ENCODE data around the gene ADAMTS12. TPM values are rescaled to one million over a fixed set of nuclear protein-coding genes. Genes with fewer than 3 reads are reported as not detected.

Gene ADAMTS12
- total RNA-seq, 1 donor from 2014 or later, result 32.9 TPM

DNA sequence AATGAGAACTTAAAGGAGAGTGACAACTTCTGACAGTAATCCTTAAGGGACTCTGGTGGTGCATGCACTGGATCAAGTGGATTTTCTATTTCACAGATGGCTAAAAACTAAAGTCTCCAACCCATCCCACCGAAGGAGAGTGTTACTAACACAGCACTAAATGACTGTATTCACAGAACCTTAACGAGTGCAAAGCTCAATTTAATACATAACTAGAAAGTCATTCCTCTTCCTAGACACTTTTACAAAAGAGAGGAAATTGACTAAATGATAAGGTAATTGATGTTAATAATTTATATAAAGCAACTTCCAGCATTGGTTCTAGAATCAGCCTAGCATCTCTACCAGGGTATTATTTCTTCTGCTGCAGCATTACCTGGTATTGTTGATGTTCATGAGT, 189.8 kb downstream of the ADAMTS12 start:
- H3K9me3 Mint-ChIP-seq (ENCODE audit: low read depth), result peaks cover 13% of the 10 kb centered on the region
- no peak overlapping the region for H3K4me3 Mint-ChIP-seq (ENCODE audit: unreplicated experiment)
- H3K27ac Mint-ChIP-seq (ENCODE audit: unreplicated experiment), result no peak overlapping the region
- TF ChIP-seq, protein P1, sequence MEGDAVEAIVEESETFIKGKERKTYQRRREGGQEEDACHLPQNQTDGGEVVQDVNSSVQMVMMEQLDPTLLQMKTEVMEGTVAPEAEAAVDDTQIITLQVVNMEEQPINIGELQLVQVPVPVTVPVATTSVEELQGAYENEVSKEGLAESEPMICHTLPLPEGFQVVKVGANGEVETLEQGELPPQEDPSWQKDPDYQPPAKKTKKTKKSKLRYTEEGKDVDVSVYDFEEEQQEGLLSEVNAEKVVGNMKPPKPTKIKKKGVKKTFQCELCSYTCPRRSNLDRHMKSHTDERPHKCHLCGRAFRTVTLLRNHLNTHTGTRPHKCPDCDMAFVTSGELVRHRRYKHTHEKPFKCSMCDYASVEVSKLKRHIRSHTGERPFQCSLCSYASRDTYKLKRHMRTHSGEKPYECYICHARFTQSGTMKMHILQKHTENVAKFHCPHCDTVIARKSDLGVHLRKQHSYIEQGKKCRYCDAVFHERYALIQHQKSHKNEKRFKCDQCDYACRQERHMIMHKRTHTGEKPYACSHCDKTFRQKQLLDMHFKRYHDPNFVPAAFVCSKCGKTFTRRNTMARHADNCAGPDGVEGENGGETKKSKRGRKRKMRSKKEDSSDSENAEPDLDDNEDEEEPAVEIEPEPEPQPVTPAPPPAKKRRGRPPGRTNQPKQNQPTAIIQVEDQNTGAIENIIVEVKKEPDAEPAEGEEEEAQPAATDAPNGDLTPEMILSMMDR (IDR thresholded peaks at IDR 0.05), result no peak
- DNase-seq (ENCODE audit: low spot score), result no peak
- peaks cover under 1% of the 10 kb centered on the region for H3K36me3 Mint-ChIP-seq (ENCODE audit: low read depth)
- H3K27me3 Mint-ChIP-seq (ENCODE audit: low read depth), result no peaks in the 10 kb centered on the region
- peaks cover 11% of the 10 kb centered on the region for H3K4me1 Mint-ChIP-seq (ENCODE audit: low read depth)

- DNase-seq (ENCODE audit: low spot score), result no peak
- H3K4me3 Mint-ChIP-seq (ENCODE audit: unreplicated experiment), result no peak overlapping the region
- TF ChIP-seq, protein P1 (IDR thresholded peaks at IDR 0.05), result no peak
These were observed 190.5 kb downstream of the ADAMTS12 start for GRCh38 chr5:33701251-33701650.

GRCh38 chr5:33696411-33696810, 195.4 kb downstream of the ADAMTS12 start:
- DNase-seq (ENCODE audit: low spot score), result no peak
- TF ChIP-seq, protein P1 (IDR thresholded peaks at IDR 0.05), result no peak
- Mint-ChIP-seq H3K27me3 (ENCODE audit: low read depth) (no peaks in the 10 kb centered on the region), H3K4me3 (ENCODE audit: unreplicated experiment) (no peak overlapping the region), H3K4me1 (ENCODE audit: low read depth) (peaks cover 16% of the 10 kb centered on the region), H3K36me3 (ENCODE audit: low read depth) (peaks cover 11% of the 10 kb centered on the region), H3K27ac (ENCODE audit: unreplicated experiment) (no peak overlapping the region), H3K9me3 (ENCODE audit: low read depth) (peaks cover 23% of the 10 kb centered on the region)

More at GRCh38 chr5:33701251-33701650, 190.5 kb downstream of the ADAMTS12 start:
- no peak overlapping the region for H3K27ac Mint-ChIP-seq (ENCODE audit: unreplicated experiment)
- no peaks in the 10 kb centered on the region for H3K36me3 Mint-ChIP-seq (ENCODE audit: low read depth)
- H3K4me1 Mint-ChIP-seq (ENCODE audit: low read depth), result peaks cover 11% of the 10 kb centered on the region
- H3K9me3 Mint-ChIP-seq (ENCODE audit: low read depth), result peaks cover 7% of the 10 kb centered on the region
- H3K27me3 Mint-ChIP-seq (ENCODE audit: low read depth), result no peaks in the 10 kb centered on the region

DNA sequence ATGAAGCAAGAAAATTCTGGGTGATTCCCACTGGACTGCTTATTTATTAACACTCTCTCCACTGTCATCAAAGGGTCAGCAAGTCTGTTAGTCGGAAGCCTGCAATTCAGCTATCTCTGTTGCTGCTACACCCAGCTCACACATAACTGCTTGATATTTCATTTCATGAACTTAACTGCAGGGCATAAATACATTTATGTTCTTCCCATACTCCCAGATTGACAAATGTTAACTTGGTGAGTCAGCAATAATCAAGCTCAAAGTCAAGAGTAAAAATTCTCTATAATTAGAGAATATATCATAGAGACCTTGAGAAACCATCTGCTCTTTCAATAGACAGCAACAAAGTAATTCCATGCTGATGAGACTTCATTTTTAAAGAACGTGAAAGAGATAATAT, 198.8 kb downstream of the ADAMTS12 start:
- TF ChIP-seq, protein P1 (IDR thresholded peaks at IDR 0.05), result no peak
- Mint-ChIP-seq H3K4me1 (ENCODE audit: low read depth) (peaks cover 13% of the 10 kb centered on the region), H3K9me3 (ENCODE audit: low read depth) (peaks cover 20% of the 10 kb centered on the region), H3K36me3 (ENCODE audit: low read depth) (peaks cover 11% of the 10 kb centered on the region), H3K27me3 (ENCODE audit: low read depth) (no peaks in the 10 kb centered on the region), H3K4me3 (ENCODE audit: unreplicated experiment) (no peak overlapping the region), H3K27ac (ENCODE audit: unreplicated experiment) (no peak overlapping the region)
- no peak for DNase-seq (ENCODE audit: low spot score)

DNA sequence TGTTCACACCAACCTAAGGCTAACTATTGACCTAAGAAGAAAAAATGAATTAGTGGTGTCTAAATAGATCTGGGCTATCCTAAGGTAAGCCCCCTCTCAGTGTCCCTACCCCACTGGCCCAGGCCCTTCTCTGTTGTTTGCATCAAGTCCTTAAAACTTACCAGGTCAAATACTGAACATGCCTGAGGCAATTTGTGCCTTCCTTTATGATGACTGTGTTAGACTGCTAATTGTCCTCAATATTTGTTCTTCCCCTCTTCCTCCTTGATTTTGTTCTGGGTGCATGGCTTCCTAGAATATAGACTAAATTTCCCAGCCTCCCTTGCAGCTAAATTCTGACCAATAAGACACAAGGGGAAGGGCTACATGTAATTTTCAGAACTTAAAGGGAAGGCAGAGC, 199.9 kb downstream of the ADAMTS12 start:
- H3K36me3 Mint-ChIP-seq (ENCODE audit: low read depth), result peaks cover 11% of the 10 kb centered on the region
- peaks cover 5% of the 10 kb centered on the region for H3K4me1 Mint-ChIP-seq (ENCODE audit: low read depth)
- H3K9me3 Mint-ChIP-seq (ENCODE audit: low read depth), result peaks cover 20% of the 10 kb centered on the region
- no peaks in the 10 kb centered on the region for H3K27me3 Mint-ChIP-seq (ENCODE audit: low read depth)
- DNase-seq (ENCODE audit: low spot score), result no peak
- TF ChIP-seq, protein P1 (IDR thresholded peaks at IDR 0.05), result no peak
- no peak overlapping the region for H3K4me3 Mint-ChIP-seq (ENCODE audit: unreplicated experiment)
- H3K27ac Mint-ChIP-seq (ENCODE audit: unreplicated experiment), result no peak overlapping the region

Data from chondrocyte (in vitro differentiated cells).